CD14-positive monocyte (primary cell): ENCODE results near the gene MPDU1. TPM values are rescaled to one million over a fixed set of nuclear protein-coding genes. Genes with fewer than 3 reads are reported as not detected.
A peak's percentile ranks its signal among the peaks of the same experiment; 100 is the strongest.

Experiments
- DNase-seq, 3 donors: peaks; one replicate each; pipeline ENCODE4 v3.0.0-alpha.2; 2011 to 2022
- H2AFZ ChIP-seq: 2 replicates; pipeline ENCODE4 v1.6.0; 2012; ENCODE audit warnings: mild to moderate bottlenecking, low read depth, low read length, inconsistent platforms; ENCODE audit not compliant: insufficient read depth, poor library complexity, severe bottlenecking
- H3K27ac ChIP-seq, 2 donors: 1 replicate in 1 of 2; 2 replicates in 1 of 2; pipeline ENCODE4 v1.5.1; 2012 to 2013; ENCODE audit warnings: low read length in 2 of 2, control low read depth in 1 of 2, inconsistent platforms in 1 of 2, low read depth in 1 of 2, mild to moderate bottlenecking in 1 of 2
- H3K27me3 ChIP-seq, 2 donors: one replicate each; pipeline versions ENCODE4 v1.6.0 to v1.6.1; 2011 to 2013; ENCODE audit warnings: low read length in 2 of 2; ENCODE audit not compliant: control insufficient read depth in 2 of 2, insufficient read depth in 2 of 2
- H3K36me3 ChIP-seq, 2 donors: replicated peaks in 1 of 2; 1 replicate in 1 of 2; 2 replicates in 1 of 2; pipeline versions ENCODE4 v1.5.1 to v1.6.1; 2012 to 2013; ENCODE audit warnings: low read length in 2 of 2, control low read depth in 1 of 2, inconsistent platforms in 1 of 2, mild to moderate bottlenecking in 1 of 2; ENCODE audit not compliant: insufficient read depth in 2 of 2, control insufficient read depth in 1 of 2
- H3K4me1 ChIP-seq, 2 donors: 1 replicate in 1 of 2; 2 replicates in 1 of 2; pipeline versions ENCODE4 v1.5.1 to v1.6.1; 2012 to 2013; ENCODE audit warnings: low read length in 2 of 2, control low read depth in 1 of 2, inconsistent platforms in 1 of 2, mild to moderate bottlenecking in 1 of 2, moderate library complexity in 1 of 2; ENCODE audit not compliant: insufficient read depth in 2 of 2, control insufficient read depth in 1 of 2
- H3K4me2 ChIP-seq: replicated peaks from 2 replicates; pipeline ENCODE3; 2012; ENCODE audit warnings: low read length, moderate library complexity, mild to moderate bottlenecking; ENCODE audit not compliant: poor library complexity, severe bottlenecking; ENCODE audit errors: extremely low read depth
- H3K4me3 ChIP-seq, 3 experiments: fragments of 200-600 bp in 1 of 3; sonication (generic) in 1 of 3; replicated peaks in 1 of 3; 1 replicate in 2 of 3; 2 replicates in 1 of 3; pipeline ENCODE4 v1.5.1; 2011 to 2013; ENCODE audit warnings: low read length in 3 of 3, mild to moderate bottlenecking in 3 of 3, control low read depth in 2 of 3, low read depth in 2 of 3, inconsistent platforms in 1 of 3, moderate library complexity in 1 of 3
- H3K79me2 ChIP-seq: 2 replicates; pipeline ENCODE4 v1.6.0; 2012; ENCODE audit warnings: mild to moderate bottlenecking, control low read depth, inconsistent platforms, low read length, moderate library complexity; ENCODE audit not compliant: insufficient read depth
- H3K9ac ChIP-seq: 2 replicates; pipeline ENCODE4 v1.6.0; 2017; ENCODE audit warnings: low read length, mild to moderate bottlenecking; ENCODE audit not compliant: insufficient read depth, poor library complexity, severe bottlenecking
- H3K9me3 ChIP-seq, 2 donors: replicated peaks in 1 of 2; 1 replicate in 1 of 2; 2 replicates in 1 of 2; pipeline versions ENCODE4 v1.5.1 to v1.6.1; 2012 to 2013; ENCODE audit warnings: low read length in 2 of 2, control low read depth in 1 of 2; ENCODE audit not compliant: control insufficient read depth in 1 of 2, insufficient read depth in 1 of 2
- H4K20me1 ChIP-seq: 2 replicates; pipeline ENCODE4 v1.6.0; 2012; ENCODE audit warnings: mild to moderate bottlenecking, low read length, control low read depth, moderate library complexity; ENCODE audit not compliant: insufficient read depth
- H3K27ac Mint-ChIP-seq, 7 donors: one replicate each; pipeline ENCODE4 v1.8.0; 2020; ENCODE audit warnings: mild to moderate bottlenecking in 7 of 7, mixed read lengths in 7 of 7, moderate library complexity in 6 of 7, inconsistent platforms in 2 of 7
- H3K27me3 Mint-ChIP-seq, 3 donors: one replicate each; pipeline ENCODE4 v1.8.0; 2021 to 2022; ENCODE audit warnings: low read depth in 3 of 3, mild to moderate bottlenecking in 3 of 3, mixed read lengths in 3 of 3, moderate library complexity in 3 of 3, inconsistent platforms in 1 of 3
- H3K36me3 Mint-ChIP-seq, 2 donors: one replicate each; pipeline ENCODE4 v1.8.0; 2020; ENCODE audit warnings: mixed read lengths in 2 of 2, inconsistent platforms in 1 of 2, mild to moderate bottlenecking in 1 of 2
- H3K4me1 Mint-ChIP-seq: one replicate; pipeline ENCODE4 v1.8.0; 2020; ENCODE audit warnings: mild to moderate bottlenecking, mixed read lengths
- H3K4me3 Mint-ChIP-seq, 2 donors: one replicate each; pipeline ENCODE4 v1.8.0; 2020; ENCODE audit warnings: mild to moderate bottlenecking in 2 of 2, mixed read lengths in 2 of 2, moderate library complexity in 1 of 2
- H3K9me3 Mint-ChIP-seq, 7 donors: one replicate each; pipeline ENCODE4 v1.8.0; 2020 to 2022; ENCODE audit warnings: mixed read lengths in 7 of 7, mild to moderate bottlenecking in 6 of 7, moderate library complexity in 6 of 7, inconsistent platforms in 2 of 7
- CTCF ChIP-seq: fragments of 200-600 bp; IDR thresholded peaks from one replicate; pipeline ENCODE4 v1.8.0; 2022; ENCODE audit warnings: antibody characterized with exemption, mild to moderate bottlenecking
- WGBS: methylation state at CpG from one replicate; pipeline ENCODE4 v1.1.5; 2013; ENCODE audit warnings: missing lambda C conversion rate; ENCODE audit not compliant: insufficient coverage; 5-methylcytosine and 5-hydroxymethylcytosine counted together
- intact Hi-C, 2 donors: fragments of 100-400 bp; cut with micrococcal nuclease; formaldehyde crosslinking; loops; one replicate each; pipeline versions ENCODE4 v1.15.0 to v1.15.1; 2023
- polyA plus RNA-seq, 3 donors: library from polyadenylated mRNA; depleted of rRNA in 1 of 3; unstranded in 2 of 3; stranded (reverse) in 1 of 3; fragments of 300-500 nt in 2 of 3; fragments of >200 nt in 1 of 3; fragmentation: Illumina TruSeq in 2 of 3; gene quantifications; 1 replicate in 2 of 3; 2 replicates in 1 of 3; pipeline ENCODE4 v1.2.3, GENCODE V29; 2012 to 2021

The MPDU1 gene
- polyA plus RNA-seq, 3 donors = 100 to 107 (median 103) TPM

GRCh38 chr17:7590743-7591142 lies 7.1 kb downstream of the MPDU1 start:
- H3K27ac ChIP-seq = no peak overlapping the region
- DNase-seq = no peak
- H3K27ac Mint-ChIP-seq = peak overlapping the region in 3 of 7 donors; percentile 42 to 74 (median 60)
- H3K4me3 Mint-ChIP-seq = no peak overlapping the region
- H3K9ac ChIP-seq = no peak overlapping the region
- peaks cover 17% of the 10 kb centered on the region for H4K20me1 ChIP-seq
- no peaks in the 10 kb centered on the region for H3K27me3 Mint-ChIP-seq
- intact Hi-C loops = no loop called here
- no peak overlapping the region for H3K4me2 ChIP-seq
- H2AFZ ChIP-seq = no peak overlapping the region
- peaks cover 73 to 76% of the 10 kb centered on the region in 2 donors for H3K36me3 ChIP-seq
- peaks cover 34 to 41% of the 10 kb centered on the region in 2 donors for H3K4me1 ChIP-seq
- H3K4me3 ChIP-seq = no peak overlapping the region
- H3K9me3 Mint-ChIP-seq = no peaks in the 10 kb centered on the region
- H3K79me2 ChIP-seq = peaks cover 24% of the 10 kb centered on the region
- no peaks in the 10 kb centered on the region for H3K9me3 ChIP-seq
- no peaks in the 10 kb centered on the region for H3K27me3 ChIP-seq
- no peak for TF ChIP-seq CTCF
- WGBS = no CpG with 5 or more reads among the region's 4 CpGs
- peaks cover 19% of the 10 kb centered on the region for H3K4me1 Mint-ChIP-seq
- peaks cover 69 to 82% of the 10 kb centered on the region in 2 donors for H3K36me3 Mint-ChIP-seq

GRCh38 chr17:7591596-7591995 lies 7.9 kb downstream of the MPDU1 start:
- Histone ChIP-seq H3K79me2 (peaks cover 17% of the 10 kb centered on the region), H4K20me1 (peaks cover 17% of the 10 kb centered on the region), H3K4me1 (peaks cover 30 to 32% of the 10 kb centered on the region in 2 donors), H3K27ac (no peak overlapping the region), H3K36me3 (peaks cover 79 to 82% of the 10 kb centered on the region in 2 donors), H3K9ac (no peak overlapping the region), H2AFZ (no peak overlapping the region), H3K4me3 (no peak overlapping the region), H3K27me3 (no peaks in the 10 kb centered on the region), H3K9me3 (no peaks in the 10 kb centered on the region), H3K4me2 (no peak overlapping the region)
- intact Hi-C loops = no loop called here
- Mint-ChIP-seq H3K4me3 (no peak overlapping the region), H3K27me3 (no peaks in the 10 kb centered on the region), H3K4me1 (peaks cover 19% of the 10 kb centered on the region), H3K9me3 (no peaks in the 10 kb centered on the region), H3K27ac (peak overlapping the region in 3 of 7 donors; percentile 23 to 62 (median 42)), H3K36me3 (peaks cover 71 to 84% of the 10 kb centered on the region in 2 donors)
- no CpG with 5 or more reads among the region's 5 CpGs for WGBS
- no peak for DNase-seq
- TF ChIP-seq CTCF = no peak
